H9 (cell line): ENCODE results near the gene ADRM1. TPM values are rescaled to one million over a fixed set of nuclear protein-coding genes. Genes with fewer than 3 reads are reported as not detected.

Source experiments
- DNase-seq: peaks from one replicate; pipeline ENCODE4 v3.0.0-alpha.2; 2017
- H2AFZ ChIP-seq: one replicate; pipeline ENCODE4 v1.6.1; 2013; ENCODE audit warnings: mild to moderate bottlenecking, low read length, control low read depth, moderate library complexity
- H2AK5ac ChIP-seq: 2 replicates; pipeline ENCODE4 v1.6.1; 2013; ENCODE audit warnings: low read length, control low read depth, mixed read lengths; ENCODE audit not compliant: insufficient read length
- H2BK120ac ChIP-seq: one replicate; pipeline ENCODE4 v1.6.1; 2013; ENCODE audit warnings: low read depth, mild to moderate bottlenecking, low read length, control low read depth, inconsistent platforms; ENCODE audit not compliant: poor library complexity, severe bottlenecking
- H2BK12ac ChIP-seq: 2 replicates; pipeline ENCODE4 v1.6.1; 2013; ENCODE audit warnings: low read length, control low read depth, mixed read lengths, low read depth; ENCODE audit not compliant: insufficient read length
- H2BK15ac ChIP-seq: 2 replicates; pipeline ENCODE4 v1.6.1; 2013; ENCODE audit warnings: low read depth, low read length, control low read depth
- H2BK20ac ChIP-seq: one replicate; pipeline ENCODE4 v1.6.1; 2013; ENCODE audit warnings: low read depth, mild to moderate bottlenecking, low read length, control low read depth, inconsistent platforms; ENCODE audit not compliant: poor library complexity, severe bottlenecking
- H2BK5ac ChIP-seq: 2 replicates; pipeline ENCODE4 v1.6.1; 2013; ENCODE audit warnings: low read length, control low read depth, mixed read lengths; ENCODE audit not compliant: insufficient read length
- H3K14ac ChIP-seq: 2 replicates; pipeline ENCODE4 v1.6.1; 2013; ENCODE audit warnings: low read length, control low read depth; ENCODE audit not compliant: insufficient read depth
- H3K18ac ChIP-seq: 2 replicates; pipeline ENCODE4 v1.6.1; 2013; ENCODE audit warnings: low read depth, mild to moderate bottlenecking, mixed read lengths, low read length, control low read depth; ENCODE audit not compliant: insufficient read length
- H3K23ac ChIP-seq: 2 replicates; pipeline ENCODE4 v1.6.1; 2013; ENCODE audit warnings: low read length, control low read depth, mixed read lengths, low read depth; ENCODE audit not compliant: insufficient read length
- H3K23me2 ChIP-seq: 2 replicates; pipeline ENCODE4 v1.6.1; 2013; ENCODE audit warnings: low read depth, mild to moderate bottlenecking, mixed read lengths, low read length, control low read depth; ENCODE audit not compliant: insufficient read length, poor library complexity, severe bottlenecking
- H3K27ac ChIP-seq: 2 replicates; pipeline ENCODE4 v1.5.1; 2013; ENCODE audit warnings: low read length, control low read depth, mixed read lengths, low read depth; ENCODE audit not compliant: insufficient read length
- H3K27me3 ChIP-seq: 2 replicates; pipeline ENCODE4 v1.6.1; 2013; ENCODE audit warnings: low read length, control low read depth, inconsistent platforms; ENCODE audit not compliant: insufficient read depth
- H3K4ac ChIP-seq: 2 replicates; pipeline ENCODE4 v1.6.1; 2013; ENCODE audit warnings: low read depth, mild to moderate bottlenecking, control low read depth, inconsistent platforms, low read length, moderate library complexity
- H3K4me1 ChIP-seq: 2 replicates; pipeline ENCODE4 v1.6.1; 2013; ENCODE audit warnings: low read length, control low read depth, inconsistent platforms; ENCODE audit not compliant: insufficient read depth
- H3K4me2 ChIP-seq: 2 replicates; pipeline ENCODE4 v1.6.1; 2013; ENCODE audit warnings: low read length, control low read depth, mixed read lengths; ENCODE audit not compliant: insufficient read length, insufficient read depth
- H3K56ac ChIP-seq: 2 replicates; pipeline ENCODE4 v1.6.1; 2013; ENCODE audit warnings: low read depth, mild to moderate bottlenecking, mixed read lengths, low read length, control low read depth; ENCODE audit not compliant: insufficient read length
- H3K79me1 ChIP-seq: 2 replicates; pipeline ENCODE4 v1.6.1; 2013; ENCODE audit warnings: low read depth, mild to moderate bottlenecking, moderate library complexity, low read length, control low read depth, inconsistent platforms; ENCODE audit not compliant: insufficient read depth, poor library complexity, severe bottlenecking
- H3K79me2 ChIP-seq: 2 replicates; pipeline ENCODE4 v1.6.1; 2013; ENCODE audit warnings: low read length, control low read depth, inconsistent platforms; ENCODE audit not compliant: insufficient read depth
- H3K9ac ChIP-seq: 2 replicates; pipeline ENCODE4 v1.6.1; 2013; ENCODE audit warnings: low read length, control low read depth, mixed read lengths; ENCODE audit not compliant: insufficient read length; ENCODE audit errors: extremely low read depth
- H3K9me3 ChIP-seq: one replicate; pipeline ENCODE4 v1.6.1; 2013; ENCODE audit warnings: low read depth, low read length, inconsistent platforms; ENCODE audit not compliant: control insufficient read depth
- H3T11ph ChIP-seq: one replicate; pipeline ENCODE4 v1.6.1; 2013; ENCODE audit warnings: mild to moderate bottlenecking, low read length, control low read depth, inconsistent platforms
- H4K20me1 ChIP-seq: one replicate; pipeline ENCODE4 v1.6.1; 2013; ENCODE audit not compliant: control insufficient read depth, insufficient read length, insufficient read depth
- H4K5ac ChIP-seq: 2 replicates; pipeline ENCODE4 v1.6.1; 2013; ENCODE audit warnings: low read depth, mild to moderate bottlenecking, mixed read lengths, low read length, control low read depth; ENCODE audit not compliant: insufficient read length
- H4K8ac ChIP-seq: replicated peaks from 2 replicates; pipeline ENCODE4 v1.6.1; 2013; ENCODE audit warnings: low read length, control low read depth, mixed read lengths, low read depth; ENCODE audit not compliant: insufficient read length
- H4K91ac ChIP-seq: 2 replicates; pipeline ENCODE4 v1.6.1; 2013; ENCODE audit warnings: low read depth, mild to moderate bottlenecking, moderate library complexity, mixed read lengths, low read length, control low read depth; ENCODE audit not compliant: insufficient read length
- H3K27ac Mint-ChIP-seq, 3 experiments: 2 replicates in 2 of 3; 3 replicates in 1 of 3; pipeline ENCODE4 v1.8.0; 2020 to 2021; ENCODE audit warnings: mixed read lengths in 3 of 3, mild to moderate bottlenecking in 1 of 3, moderate library complexity in 1 of 3
- H3K27me3 Mint-ChIP-seq: 2 replicates; pipeline ENCODE4 v1.8.0; 2021; ENCODE audit warnings: low read depth, mild to moderate bottlenecking, moderate library complexity, mixed read lengths
- H3K36me3 Mint-ChIP-seq, 3 experiments: 2 replicates in 2 of 3; 3 replicates in 1 of 3; pipeline ENCODE4 v1.8.0; 2020 to 2021; ENCODE audit warnings: low read depth in 3 of 3, mixed read lengths in 3 of 3; ENCODE audit not compliant: insufficient read depth in 1 of 3
- H3K4me1 Mint-ChIP-seq, 2 experiments: 2 replicates each; pipeline ENCODE4 v1.8.0; 2020; ENCODE audit warnings: mixed read lengths in 2 of 2
- H3K4me3 Mint-ChIP-seq, 2 experiments: 2 replicates in 1 of 2; 3 replicates in 1 of 2; pipeline ENCODE4 v1.8.0; 2020 to 2021; ENCODE audit warnings: mild to moderate bottlenecking in 2 of 2, mixed read lengths in 2 of 2, moderate library complexity in 1 of 2
- H3K9me3 Mint-ChIP-seq, 2 experiments: 2 replicates in 1 of 2; 3 replicates in 1 of 2; pipeline ENCODE4 v1.8.0; 2020; ENCODE audit warnings: mild to moderate bottlenecking in 2 of 2, mixed read lengths in 2 of 2, moderate library complexity in 1 of 2
- CTCF ChIP-seq: fragments of 200-600 bp; sonication (generic); conservative IDR thresholded peaks from 3 replicates; pipeline ENCODE4 v1.8.0; 2021; ENCODE audit warnings: antibody characterized with exemption, mild to moderate bottlenecking
- WGBS: extraction: QIAGEN DNeasy Blood & Tissue Kit; methylation state at CpG from one replicate; pipeline ENCODE4 v1.1.7; 2013; ENCODE audit warnings: missing lambda C conversion rate, low lambda C conversion rate, mixed read lengths; ENCODE audit not compliant: insufficient read length; ENCODE audit errors: extremely low coverage; 5-methylcytosine and 5-hydroxymethylcytosine counted together
- total RNA-seq: library from RNA; stranded (reverse); gene quantifications from 2 replicates; pipeline ENCODE4 v1.2.1, GENCODE V29; 2021

ADRM1 gene
- total RNA-seq, 1 experiment from 2014 or later, result 153 TPM

GRCh38 chr20:62301773-62302340 is 940 bp upstream of the ADRM1 start:
- Histone ChIP-seq H4K20me1 (no peaks in the 10 kb centered on the region), H3K4ac (no peak overlapping the region), H2AFZ (no peak overlapping the region), H3K9me3 (no peaks in the 10 kb centered on the region), H2BK15ac (no peak overlapping the region), H3K79me1 (no peaks in the 10 kb centered on the region), H3K23me2 (peaks cover 7% of the 10 kb centered on the region), H3K23ac (no peak overlapping the region), H3K27ac (no peak overlapping the region), H3K79me2 (peaks cover 18% of the 10 kb centered on the region; the same call in 1 of the 2 replicates), H4K5ac (no peak overlapping the region), H3K9ac (no peak overlapping the region), H2AK5ac (no peak overlapping the region), H2BK12ac (no peak overlapping the region), H4K91ac (no peak overlapping the region), H3K56ac (no peak overlapping the region), H3K4me2 (peak overlapping the region; percentile 28), H3K14ac (no peak overlapping the region), H2BK120ac (no peak overlapping the region), H4K8ac (no peak overlapping the region), H2BK5ac (no peak overlapping the region), H3T11ph (no peak overlapping the region), H3K18ac (no peak overlapping the region), H2BK20ac (no peak overlapping the region), H3K4me1 (no peaks in the 10 kb centered on the region; the same call in 1 of the 2 replicates), H3K27me3 (no peaks in the 10 kb centered on the region)
- no CpG with 5 or more reads among the region's 24 CpGs for WGBS
- Mint-ChIP-seq H3K4me1 (peaks cover 14 to 22% of the 10 kb centered on the region in 2 experiments), H3K9me3 (no peaks in the 10 kb centered on the region), H3K27me3 (no peaks in the 10 kb centered on the region), H3K36me3 (peaks cover 18 to 35% (median 31%) of the 10 kb centered on the region in 3 experiments), H3K4me3 (peak overlapping the region; percentile 76 to 85), H3K27ac (peak overlapping the region; percentile 73 to 92 (median 91); a peak in 6 of 7 replicates)
- peak; percentile 95 for DNase-seq
- TF ChIP-seq CTCF, result peak; percentile 87
